GM21717 (cell line): ENCODE measurements around the gene ATF6B.
A peak's percentile ranks its signal among the peaks of the same experiment; 100 is the strongest.
"Not testable (repeated sequence)": the region's sequence is repeated elsewhere in the genome, so short reads cannot be mapped to it uniquely, and the experiment has no call there.

Experiments used
- ATAC-seq: cut with Tn5 transposase; IDR thresholded peaks from one replicate; pipeline ENCODE4 v1.9.1; 2021; ENCODE audit warnings: mild to moderate bottlenecking, moderate library complexity; ENCODE audit not compliant: unreplicated experiment

Gene ATF6B

DNA sequence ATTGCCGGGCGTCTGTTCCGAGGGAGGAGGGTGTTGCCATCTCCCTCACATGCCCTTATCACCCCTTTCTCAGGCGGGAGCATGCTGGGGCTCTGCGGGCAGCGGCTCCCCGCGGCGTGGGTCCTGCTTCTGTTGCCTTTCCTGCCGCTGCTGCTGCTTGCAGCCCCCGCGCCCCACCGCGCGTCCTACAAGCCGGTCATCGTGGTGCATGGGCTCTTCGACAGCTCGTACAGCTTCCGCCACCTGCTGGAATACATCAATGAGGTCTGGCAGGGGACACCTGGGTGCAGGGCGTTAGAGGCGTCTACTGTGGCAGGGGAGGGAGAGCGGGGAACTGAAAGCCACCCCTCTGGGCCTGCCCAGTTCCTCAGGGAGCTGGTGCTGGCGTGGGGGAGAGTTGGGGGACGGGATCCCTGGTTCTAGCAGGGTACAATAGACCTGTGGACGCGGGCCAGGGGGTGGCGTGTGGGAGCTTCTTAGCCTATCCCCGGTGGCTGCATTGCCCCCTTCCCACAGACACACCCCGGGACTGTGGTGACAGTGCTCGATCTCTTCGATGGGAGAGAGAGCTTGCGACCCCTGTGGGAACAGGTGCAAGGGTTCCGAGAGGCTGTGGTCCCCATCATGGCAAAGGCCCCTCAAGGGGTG, 26.6 kb upstream of the ATF6B start:
- ATAC-seq = peak; percentile 68

DNA sequence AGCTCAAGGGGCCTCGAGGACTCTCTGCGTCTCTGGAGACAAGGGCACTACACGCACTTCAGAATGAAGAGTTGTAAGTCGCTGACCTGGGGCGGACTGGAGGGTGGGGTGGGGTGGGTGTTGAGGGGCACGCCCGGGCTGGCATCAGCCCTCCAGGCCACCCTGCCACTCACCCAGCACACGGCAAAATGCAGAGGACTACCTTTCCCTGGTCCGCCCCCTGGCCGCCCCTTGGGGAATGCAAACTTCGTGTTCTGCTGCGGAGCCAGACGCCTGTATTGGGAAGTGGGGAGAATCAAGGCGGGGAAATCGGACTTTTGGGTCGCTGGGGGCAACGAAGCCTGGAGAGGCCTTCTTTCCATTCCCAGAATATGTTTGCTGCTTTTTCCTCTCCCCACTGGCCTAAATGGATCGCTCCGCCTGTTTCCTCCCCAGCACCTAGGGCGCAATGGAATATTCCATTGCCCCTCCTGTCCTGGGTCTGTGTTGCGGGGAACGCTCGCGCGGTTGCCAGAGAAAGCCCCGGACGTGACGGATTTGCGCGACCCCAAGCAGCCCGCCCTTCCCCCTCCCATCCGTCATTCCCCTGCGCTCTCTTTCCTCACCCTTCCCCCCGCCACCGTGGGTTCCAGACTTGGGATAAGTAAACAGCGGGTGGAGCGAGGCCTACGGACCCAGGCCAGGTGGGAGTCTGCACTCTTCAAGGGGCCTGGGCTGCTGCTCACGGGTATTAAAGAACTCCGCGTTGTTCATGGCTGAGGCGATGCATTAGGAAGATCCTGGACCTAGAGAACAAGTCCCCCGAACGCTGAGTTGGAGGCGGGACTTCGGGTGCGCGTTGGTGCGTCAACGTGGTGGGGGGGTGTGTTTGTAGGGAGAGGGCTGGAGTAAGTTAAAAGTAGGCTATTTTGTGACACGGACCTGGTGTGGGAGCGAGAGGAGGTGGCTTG, 25.8 kb upstream of the ATF6B start, which contains the start of gene PPT2:
PPT2 (plus strand) TSS at position 578 of the 950 bp plus-strand sequence. CDS start 454 bp downstream, outside the sequence.
- no peak for ATAC-seq

DNA sequence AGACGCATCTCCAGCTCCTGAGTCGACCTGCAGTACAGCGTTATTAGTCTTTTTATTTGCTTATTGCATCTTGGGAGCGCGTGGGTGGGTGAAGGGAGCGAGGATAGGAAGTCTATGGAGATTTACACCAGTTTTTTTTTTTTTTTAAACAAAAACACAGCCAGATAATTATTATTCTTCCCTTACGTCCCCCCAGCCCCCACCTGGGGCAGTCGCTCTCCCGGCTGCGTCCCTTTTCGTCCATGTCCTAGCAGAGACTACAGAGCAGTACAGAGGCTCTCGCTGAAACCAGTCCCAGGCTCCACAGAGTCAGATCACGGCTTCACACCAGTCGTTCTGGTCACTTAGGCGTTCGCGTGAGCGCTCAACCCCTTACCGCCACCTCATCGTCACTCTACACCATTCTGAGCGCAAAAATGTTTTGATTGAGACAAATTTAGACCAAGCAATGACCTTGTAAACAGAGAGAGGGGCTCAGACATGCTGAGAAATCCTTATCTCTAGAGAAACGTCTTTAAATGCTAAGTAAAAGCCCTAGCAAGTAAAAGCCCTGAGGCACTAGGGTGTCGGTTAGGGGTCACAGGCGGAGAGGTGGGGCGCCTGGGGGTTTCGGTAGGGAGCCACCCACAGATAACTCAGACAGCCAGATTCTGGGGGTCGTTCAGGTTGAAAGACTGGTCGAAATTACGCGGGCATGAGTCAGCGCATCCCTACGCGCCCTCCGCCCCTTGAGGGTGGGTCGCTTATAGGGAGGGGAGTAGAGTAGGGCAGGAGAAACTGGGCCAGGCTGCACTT, 24.9 kb upstream of the ATF6B start:
- ATAC-seq = no peak

DNA sequence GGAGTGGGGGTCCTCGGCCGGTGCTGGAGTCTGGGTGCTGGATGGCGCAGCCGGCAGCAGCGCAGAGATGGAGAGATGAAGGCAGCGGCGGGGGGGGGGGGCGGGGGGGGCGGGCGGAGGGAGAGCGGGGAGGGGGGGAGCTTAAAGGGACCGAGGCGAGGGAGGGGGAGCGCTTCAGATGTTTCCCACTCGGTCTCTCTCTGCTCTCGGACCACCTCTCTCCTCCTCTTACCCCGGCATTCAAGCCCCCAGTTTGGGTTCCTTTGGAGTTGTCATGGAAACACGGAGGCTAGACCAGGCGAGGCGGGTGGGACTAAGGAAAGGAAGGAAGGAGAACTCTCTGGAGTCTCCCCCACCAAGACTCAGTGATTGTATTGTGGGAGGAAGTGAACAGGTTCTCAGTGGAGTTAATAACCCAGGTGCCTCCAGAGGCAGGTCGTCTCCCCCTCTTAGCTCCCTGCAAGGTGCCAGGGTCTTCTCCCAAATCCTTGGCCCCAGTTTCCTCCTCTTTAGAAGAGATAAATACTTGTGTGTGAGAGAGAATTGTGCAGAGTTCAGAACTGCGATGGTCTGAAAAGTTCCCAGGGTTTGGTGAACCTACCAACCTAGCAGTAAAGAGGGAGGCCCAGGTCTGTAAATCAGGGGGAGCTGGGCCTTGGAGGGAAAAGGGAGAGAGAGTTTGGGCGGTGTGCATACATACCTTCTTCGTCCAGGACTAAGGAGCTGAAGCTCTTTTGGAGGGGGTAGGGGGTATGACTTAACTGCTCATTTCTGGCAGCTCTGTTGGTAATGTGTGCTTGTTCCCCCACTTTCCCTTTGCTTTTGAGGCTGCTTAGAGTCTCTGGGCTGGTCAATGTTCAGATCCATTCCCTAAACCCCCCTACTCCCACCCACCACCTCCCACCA, 24.1 kb upstream of the ATF6B start, which contains the start of gene PRRT1:
PRRT1 (minus strand) TSS at position 77 of the 906 bp plus-strand sequence. CDS start 112 bp downstream, outside the sequence.
- ATAC-seq = no peak

GRCh38 chr6:32151181-32151862, 23.3 kb upstream of the ATF6B start:
- ATAC-seq = no peak

- no peak for ATAC-seq
Measured at GRCh38 chr6:32149932-32150870, 22.2 kb upstream of the ATF6B start.

DNA sequence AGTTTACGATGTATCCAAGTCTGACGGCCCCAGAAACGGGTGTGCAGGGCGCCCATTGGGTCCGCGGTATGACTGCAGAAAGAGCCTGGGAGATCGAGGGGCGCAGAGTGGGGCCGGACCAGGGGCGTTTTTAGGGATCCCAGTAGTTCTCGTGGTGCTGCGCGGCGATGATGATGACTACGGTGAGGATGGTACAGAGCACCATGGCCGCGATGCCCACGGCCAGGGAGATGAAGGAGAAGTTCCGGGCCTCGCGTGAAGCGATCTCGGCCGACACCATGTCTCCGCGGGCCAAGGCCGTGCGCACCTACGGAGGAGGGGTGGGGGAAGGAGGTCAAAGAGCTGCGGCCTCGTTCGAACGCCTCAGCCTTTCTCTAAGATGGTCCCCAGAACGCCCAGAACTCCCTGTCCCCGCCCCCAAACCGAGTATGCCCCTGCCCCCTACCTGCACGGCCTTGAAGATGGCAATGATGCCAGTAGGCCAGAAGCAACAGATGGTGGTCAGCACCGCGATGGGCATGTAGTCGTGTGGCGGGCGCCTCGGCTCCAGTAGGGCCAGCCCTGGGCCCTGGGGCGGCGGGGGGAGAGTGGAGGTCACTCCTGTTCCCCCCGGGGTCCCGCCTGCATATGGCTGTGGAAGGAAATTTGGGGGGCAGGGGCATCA, 21.2 kb upstream of the ATF6B start:
- no peak for ATAC-seq

DNA sequence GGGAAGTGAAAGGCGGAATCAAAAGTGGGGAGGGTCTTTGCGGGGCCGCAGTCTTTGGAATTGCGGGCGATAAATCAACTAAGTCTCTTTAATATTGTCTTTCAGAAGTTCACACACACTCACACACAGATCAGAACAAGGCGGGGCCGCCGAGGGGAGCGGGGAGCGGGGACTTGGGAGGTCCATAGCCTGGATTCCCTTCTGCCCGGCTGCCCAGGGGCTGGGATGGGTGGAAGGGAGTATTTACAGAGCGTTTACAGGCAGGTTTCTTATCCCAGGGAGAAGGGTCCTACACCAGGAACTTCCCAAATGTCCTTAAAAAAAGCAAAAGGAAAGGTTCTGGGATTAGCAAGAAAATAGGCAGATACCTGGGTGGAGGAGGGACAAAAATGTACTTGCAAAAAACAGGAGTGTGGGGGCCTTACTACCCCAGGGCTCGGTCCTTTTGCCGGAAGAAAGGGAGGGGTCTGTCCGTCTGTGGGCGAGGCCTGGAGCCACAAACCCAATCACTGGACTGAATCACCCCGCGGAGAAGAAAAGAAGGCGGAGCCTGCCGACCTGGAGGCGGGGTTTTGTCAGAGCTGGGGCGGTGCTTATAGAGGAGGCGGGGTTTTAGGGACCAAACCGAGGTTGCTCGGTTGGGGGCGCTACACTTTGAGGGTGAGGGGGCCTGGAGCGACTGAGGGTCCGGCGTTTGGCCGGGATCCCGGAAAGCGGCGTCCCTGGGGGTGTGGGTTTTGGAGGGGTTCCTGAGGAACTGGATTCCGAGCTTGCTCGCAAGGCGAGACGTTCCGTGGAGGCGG, 20.4 kb upstream of the ATF6B start:
- no peak for ATAC-seq

DNA sequence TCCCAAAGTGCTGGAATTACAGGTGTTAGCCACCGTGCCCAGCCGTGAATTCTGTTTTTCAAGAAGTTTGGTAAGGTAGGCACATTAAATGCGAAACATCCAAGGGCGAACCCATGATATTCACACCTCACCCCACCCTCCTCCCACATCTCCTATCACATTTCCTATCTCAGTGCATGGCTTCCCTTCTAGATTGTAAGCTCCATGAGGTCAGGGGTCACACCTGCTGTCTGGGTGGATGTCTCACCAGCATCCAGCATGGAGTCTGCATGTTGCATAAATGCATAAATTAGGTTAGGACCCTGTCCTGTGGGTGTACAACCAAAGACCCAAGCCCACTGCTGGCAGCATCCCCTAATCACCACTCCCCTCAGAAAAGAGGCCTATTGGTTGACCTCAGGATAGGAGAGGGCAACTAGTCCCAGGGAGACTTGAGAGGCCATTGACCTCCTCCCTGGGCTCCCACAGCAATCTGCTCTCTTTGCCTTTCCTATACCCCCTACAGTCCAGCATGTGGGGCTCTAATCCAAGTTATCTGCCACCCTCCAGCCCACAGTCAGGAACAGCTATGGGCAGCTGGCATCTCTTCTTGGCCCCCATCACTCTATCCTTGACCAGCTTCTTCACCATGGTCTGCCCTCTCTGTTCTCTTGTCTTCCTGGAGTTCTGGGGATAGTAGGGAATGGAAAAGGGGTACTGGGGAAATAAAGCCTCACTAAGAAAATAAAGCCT, 19.5 kb upstream of the ATF6B start:
- ATAC-seq = no peak

- no peak for ATAC-seq
Measured at GRCh38 chr6:32146687-32147086, 18.6 kb upstream of the ATF6B start.

DNA sequence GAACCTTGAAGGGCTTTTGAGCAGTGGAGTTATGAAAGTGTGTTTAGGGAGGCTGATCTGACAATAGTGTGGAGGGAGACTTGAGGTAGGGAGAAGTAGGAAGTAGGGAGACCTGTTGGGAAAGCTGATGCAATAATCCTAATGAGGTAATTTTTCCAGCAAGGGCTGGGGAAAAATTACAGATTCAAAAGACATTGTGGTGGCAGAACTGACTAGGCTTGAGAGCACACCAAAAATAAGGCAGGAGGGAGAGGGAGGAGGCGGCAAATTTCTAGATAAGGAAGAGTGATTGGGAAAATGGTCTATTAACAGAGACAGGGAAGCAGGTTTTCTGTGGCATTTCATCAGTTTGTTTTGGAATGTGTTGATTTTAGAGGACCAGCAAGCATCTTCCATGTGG, 18.2 kb upstream of the ATF6B start:
- no peak for ATAC-seq

DNA sequence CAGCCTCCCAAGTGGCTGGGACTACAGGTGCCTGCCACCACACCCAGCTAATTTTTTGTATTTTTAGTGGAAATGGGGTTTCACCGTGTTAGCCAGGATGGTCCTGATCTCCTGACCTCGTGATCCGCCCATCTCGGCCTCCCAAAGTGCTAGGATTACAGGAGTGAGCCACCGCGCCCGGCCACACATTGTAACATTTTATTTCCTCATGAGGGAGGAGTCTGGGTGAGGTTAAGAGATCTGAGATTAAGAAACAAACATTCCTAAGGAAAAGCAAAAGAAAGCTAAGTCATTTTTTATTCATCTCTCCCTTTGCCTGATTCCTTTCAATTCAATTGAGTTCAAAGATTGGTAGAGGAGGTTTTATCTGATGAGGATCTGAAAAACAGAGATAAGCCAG, 16.2 kb upstream of the ATF6B start:
- ATAC-seq = not testable (repeated sequence)

- ATAC-seq = no peak
Measured at GRCh38 chr6:32140420-32141046, 12.5 kb upstream of the ATF6B start.

DNA sequence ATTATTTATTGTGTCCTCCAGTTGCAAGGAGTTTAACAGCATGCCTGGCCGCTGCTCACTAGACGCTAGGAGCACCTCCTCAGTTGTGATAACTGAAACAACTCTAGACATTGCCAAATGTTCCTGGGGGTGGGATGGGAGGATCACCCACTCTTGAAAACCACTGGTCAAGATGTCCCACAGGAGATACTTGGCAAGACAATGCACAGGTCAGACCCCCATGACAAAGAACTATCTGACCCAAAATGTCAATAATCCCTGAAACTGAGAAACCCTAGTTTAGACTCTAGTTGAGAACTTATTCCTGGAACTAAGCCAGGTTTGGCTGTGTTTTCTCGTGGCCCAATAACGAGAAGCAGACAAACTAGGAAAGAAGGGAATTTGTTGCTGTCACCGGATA, 11.5 kb upstream of the ATF6B start:
- ATAC-seq = no peak

GRCh38 chr6:32137454-32137853, 9.4 kb upstream of the ATF6B start:
- ATAC-seq = no peak

- no peak for ATAC-seq
Measured at GRCh38 chr6:32133786-32134185, 5.7 kb upstream of the ATF6B start.
